IMR-90 (cell line): ENCODE results near the gene GNB4.

ENCODE experiments used
- FOS ChIP-seq: fragments of 150-350 bp; IDR thresholded peaks from 2 replicates; pipeline ENCODE4 v1.6.1; 2016; ENCODE audit warnings: low read depth, low read length
- MXI1 ChIP-seq: IDR thresholded peaks from 2 replicates; pipeline ENCODE4 v1.6.1; 2012; ENCODE audit warnings: low read depth, mild to moderate bottlenecking, low read length, moderate library complexity, borderline replicate concordance
- POLR2A ChIP-seq: IDR thresholded peaks from 2 replicates; pipeline ENCODE4 v1.6.1; 2012; ENCODE audit warnings: mild to moderate bottlenecking, low read depth, low read length
- RFX5 ChIP-seq: IDR thresholded peaks from 2 replicates; pipeline ENCODE4 v1.8.0; 2012; ENCODE audit warnings: low read depth, mild to moderate bottlenecking, low read length, moderate library complexity
- TF ChIP-seq, protein P1 (sequence below): conservative IDR thresholded peaks from 2 replicates; pipeline ENCODE4 v1.5.1; 2012; ENCODE audit warnings: mild to moderate bottlenecking, low read depth, low read length, improper control_type of control experiment

DNA sequence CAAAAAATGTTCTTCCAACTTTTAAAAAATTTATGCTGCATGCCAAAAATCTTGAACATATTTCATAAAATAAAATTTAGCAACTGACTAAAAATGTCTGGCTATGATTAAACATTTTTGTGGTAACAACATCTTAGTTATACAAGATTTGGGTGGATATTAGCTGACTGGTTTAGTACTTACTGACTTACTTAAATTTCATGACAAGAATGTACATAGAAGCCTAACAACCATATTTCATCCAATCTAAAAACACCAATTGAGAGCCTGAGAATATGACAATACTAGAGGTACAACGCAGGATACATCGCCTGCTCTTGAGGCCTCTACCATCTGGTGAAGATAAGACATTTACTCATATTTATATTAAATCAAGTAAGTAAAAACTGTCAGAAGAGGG lies 34.6 kb downstream of the GNB4 start:
- TF ChIP-seq, protein P1, sequence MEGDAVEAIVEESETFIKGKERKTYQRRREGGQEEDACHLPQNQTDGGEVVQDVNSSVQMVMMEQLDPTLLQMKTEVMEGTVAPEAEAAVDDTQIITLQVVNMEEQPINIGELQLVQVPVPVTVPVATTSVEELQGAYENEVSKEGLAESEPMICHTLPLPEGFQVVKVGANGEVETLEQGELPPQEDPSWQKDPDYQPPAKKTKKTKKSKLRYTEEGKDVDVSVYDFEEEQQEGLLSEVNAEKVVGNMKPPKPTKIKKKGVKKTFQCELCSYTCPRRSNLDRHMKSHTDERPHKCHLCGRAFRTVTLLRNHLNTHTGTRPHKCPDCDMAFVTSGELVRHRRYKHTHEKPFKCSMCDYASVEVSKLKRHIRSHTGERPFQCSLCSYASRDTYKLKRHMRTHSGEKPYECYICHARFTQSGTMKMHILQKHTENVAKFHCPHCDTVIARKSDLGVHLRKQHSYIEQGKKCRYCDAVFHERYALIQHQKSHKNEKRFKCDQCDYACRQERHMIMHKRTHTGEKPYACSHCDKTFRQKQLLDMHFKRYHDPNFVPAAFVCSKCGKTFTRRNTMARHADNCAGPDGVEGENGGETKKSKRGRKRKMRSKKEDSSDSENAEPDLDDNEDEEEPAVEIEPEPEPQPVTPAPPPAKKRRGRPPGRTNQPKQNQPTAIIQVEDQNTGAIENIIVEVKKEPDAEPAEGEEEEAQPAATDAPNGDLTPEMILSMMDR = no peak
- no peak for TF ChIP-seq POLR2A
- TF ChIP-seq MXI1 = no peak
- no peak for TF ChIP-seq FOS
- no peak for TF ChIP-seq RFX5
